Eye (tissue), 1 donor: ENCODE results near the gene LITAF.

Experiments
- DNase-seq: peaks from one replicate; pipeline ENCODE4 v3.0.0-alpha.2; 2015

Gene LITAF

GRCh38 chr16:11586856-11587642 is at the start of gene LITAF:
Gene LITAF, minus strand, starts transcription at chr16:11586919. Its CDS starts 30,189 bp downstream, at chr16:11556730.
- DNase-seq, result peak; percentile 75

GRCh38 chr16:11636172-11636721 is 49.5 kb upstream of the LITAF start:
- peak; percentile 41 for DNase-seq

DNA sequence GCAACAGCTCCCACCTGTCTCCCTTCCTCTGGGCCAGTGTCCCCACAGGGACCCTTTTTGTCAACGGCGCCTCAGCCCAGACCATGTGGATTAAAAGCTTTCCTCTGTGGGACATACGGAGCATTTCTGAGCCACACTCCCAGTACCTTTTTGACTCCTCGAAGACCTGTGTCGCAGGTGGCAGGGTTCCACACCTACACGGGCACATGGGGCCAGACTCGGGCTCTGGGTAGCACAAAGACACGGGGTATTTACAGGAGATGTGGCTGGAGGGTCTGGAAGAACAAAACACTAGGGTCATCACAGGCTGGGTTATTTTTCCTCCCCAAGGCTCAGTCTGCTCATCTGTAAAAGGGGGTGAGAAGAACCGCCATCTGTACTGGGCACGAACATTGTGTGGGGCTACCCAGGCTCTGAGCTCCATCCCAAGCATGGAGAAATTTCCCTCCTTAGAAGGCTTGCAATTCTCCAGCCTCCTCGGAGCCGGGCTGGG is 49.0 kb upstream of the LITAF start:
- no peak for DNase-seq

DNA sequence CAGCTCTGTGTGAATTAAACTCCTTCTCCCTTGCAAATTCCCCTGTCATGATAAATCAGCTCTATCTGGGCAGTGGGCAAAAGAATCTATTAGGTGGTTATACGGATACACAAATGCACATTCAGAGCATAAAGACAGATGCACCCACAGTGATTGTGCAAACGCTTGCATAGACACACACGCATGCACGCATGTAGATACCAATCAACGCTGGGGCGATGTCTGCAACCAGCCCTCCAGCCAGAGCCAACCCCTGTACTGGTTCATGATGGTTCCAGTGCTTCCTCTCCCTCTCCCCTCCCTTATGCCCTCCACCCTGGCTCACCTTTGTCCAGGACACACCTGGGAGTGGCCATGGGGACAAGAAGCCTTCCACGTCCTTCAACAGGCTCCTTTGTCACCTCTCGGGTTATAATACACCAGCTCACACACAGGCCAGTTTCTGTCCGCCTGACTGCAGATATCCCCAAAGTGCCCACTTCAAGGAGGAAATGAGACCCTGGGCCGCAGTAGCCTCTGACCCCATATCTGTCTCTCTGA is 48.5 kb upstream of the LITAF start:
- peak; percentile 48 for DNase-seq

DNA sequence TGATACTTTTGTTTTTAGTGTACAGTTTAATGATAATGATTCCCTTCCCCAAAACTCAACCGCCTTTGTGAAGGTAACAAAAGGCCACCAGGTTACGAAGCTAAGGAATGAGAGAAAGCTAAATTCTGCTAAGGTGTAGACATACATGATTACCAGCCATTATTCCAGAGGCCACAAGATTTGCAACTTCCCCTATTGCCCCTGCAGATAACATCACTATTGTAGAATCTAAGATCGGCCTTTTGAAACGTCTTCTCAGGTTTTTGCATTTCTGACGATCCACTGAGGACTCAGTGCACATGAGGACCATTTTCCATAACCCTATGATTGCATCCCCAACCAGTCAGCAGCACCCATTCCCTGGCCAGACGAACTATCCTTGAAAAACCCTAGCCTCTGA is 47.6 kb upstream of the LITAF start:
- DNase-seq, result no peak

DNA sequence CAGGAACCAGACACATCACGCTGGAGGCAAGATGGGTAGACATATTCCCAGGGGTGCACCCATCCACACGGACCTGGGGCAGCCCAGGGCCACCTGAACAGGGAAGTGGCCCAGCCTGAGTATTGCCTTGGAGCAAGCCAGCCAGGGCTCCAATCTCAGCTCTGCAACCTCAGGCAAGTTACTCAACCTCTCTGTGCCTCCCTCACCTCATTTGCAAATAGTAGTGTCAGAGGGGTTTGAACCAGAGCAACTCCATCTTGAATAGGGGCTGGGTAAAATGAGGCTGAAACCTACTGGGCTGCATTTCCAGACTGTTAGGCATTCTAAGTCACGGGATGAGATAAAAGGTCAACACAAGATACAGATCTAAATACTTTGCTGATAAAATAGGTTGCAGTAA is 46.4 kb upstream of the LITAF start:
- no peak for DNase-seq

DNA sequence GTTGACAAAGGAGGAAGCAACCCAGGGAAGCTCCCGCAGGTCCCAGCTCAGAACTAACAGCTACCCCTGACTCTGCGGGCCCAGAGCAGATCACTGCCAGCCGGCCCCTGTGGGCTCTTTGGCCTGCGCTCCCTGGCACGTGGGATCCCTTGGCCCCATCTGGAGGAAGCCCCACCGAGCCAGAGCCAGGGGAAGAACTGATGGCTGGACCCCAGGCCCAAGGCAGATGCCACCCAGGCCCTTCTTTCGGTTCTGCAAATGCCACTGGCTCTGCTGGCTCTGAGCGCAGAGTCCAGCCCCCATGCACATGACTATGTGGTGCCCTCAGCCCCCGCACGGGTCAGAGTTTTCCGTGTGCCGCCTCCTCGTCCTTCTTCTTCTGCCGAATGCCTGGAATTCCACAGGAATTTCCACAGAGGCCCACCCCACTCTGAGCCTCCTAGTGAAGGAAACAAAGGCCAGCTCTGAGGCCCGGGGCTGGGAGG is 45.8 kb upstream of the LITAF start:
- peak; percentile 78 for DNase-seq

DNA sequence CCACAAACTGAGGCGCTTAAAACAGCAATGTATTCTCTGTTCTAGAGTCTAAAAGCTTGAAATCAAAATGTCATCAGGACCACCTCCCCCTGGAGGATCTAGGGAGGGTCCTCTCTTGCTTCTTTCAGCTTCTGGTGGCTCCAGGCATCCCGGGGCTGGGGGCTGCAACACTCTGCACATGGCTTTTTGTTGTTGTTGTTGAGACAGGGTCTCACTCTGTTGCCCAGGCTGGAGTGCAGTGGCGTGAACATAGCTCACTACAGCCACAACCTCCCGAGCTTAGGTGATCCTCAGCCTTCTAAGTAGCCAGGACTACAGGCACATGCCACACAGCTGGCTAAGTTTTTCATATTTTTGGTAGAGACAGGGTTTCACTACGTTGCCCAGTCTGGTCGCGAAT is 44.5 kb upstream of the LITAF start:
- DNase-seq, result no peak

- DNase-seq, result no peak
Observed at GRCh38 chr16:11630768-11631056, 44.0 kb upstream of the LITAF start.

DNA sequence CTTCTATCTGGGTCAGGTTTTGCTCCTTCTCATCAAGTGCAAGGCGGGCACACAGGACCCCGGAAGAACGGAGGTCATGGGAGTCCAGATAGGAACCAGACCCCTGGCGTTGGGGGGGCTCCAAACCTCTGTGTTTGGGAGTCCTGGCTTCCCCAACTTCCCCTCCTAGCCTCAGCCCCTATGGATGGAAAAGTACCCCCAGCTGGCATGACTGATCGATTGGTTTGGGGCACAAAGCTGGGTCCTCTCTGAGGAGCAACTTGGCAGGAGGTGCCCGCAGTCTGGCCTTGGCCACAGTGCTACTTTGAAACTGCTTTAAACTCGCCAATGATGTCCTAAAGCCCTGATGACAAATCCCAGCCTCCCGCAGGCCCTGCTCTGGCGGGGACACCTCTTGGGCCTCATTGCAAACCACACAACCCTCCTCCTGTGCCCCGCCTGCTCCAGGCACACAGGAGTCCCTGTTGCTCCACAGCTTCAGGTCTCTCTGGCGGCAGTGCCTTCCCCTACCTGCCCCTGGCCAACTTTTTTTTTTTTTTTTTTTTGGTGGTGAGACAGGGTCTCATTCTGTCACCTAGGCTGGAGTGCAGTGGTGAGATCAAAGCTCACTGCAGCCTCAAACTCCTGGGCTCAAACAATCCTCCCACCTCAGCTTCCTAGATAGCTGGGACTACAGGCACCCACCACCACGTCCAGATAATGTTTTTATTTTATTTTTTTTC is 43.5 kb upstream of the LITAF start:
- DNase-seq, result no peak

DNA sequence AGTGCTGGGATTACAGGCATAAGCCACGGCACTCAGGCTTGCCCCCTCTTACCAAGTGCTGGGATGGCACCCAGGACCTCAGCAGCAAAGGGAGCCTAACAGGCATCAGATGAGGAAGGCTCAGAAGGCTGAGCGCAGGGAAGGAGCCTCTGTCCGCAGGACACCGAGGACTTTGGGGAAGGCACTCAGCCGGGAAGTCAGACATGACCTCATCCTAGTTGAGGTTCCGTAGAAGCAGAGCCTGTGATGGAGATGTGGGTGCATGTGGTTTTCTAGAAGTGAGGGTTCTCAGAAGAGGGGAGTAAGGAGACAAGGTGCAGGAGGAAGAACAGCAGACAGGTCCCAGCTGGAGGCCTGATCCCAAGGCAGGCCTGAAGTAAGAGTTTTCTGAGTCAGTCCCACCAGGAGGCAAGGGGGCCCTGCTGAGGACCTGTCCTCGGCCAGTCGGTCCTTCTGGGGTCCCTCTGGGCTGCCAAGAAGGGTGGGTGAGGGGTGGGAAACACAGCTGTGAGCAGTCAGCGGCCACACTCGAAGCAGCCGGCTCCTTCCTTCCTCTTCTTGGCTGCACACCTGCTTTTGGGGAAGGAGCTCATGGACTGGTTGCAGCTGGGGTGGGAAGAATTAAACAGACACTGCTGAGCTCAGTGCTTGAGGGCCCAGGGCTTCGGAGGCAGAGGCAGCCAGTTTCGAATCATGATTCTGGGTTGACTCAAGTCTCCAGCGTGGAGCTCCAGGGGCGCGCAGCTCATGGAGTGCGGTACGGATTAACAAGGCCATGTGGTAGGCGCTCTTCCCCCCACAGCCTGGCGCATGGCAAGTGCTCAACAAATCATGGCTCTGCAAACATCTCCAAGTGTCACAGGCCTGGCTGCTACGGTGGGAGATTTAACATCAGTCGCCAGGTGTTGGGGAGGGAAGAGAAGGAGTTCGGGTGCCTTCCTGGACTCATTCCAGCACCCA is 42.6 kb upstream of the LITAF start:
- DNase-seq, result no peak

DNA sequence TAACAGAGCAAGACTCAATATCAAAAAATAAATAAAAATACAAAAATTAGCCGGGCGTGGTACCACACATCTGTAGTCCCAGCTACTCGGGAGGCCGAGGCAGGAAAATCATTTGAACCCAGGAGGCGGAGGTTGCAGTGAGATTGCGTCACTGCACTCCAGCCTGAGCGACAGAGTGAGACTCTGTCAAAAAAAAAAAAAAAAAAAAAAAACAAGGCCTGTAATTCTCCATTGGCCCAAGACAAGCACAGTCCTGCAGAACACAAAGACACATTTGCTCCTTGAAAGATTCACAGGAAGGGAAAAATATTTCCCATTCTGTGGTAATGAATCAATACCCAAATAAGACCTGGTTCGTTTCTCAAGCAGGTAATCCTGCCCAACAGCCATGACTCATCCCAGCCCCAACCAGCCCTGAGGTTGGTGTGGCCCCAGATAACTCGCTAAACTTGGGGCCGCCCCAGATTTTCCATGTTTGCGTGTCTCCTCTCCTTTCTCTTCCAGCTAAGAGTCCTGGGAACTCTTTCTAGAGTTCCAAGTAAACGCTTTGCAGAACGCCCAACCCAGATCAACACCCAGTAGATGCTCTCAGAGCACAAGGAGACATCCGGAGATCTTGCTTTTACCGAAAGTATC is 41.2 kb upstream of the LITAF start:
- no peak for DNase-seq

- no peak for DNase-seq
Observed at GRCh38 chr16:11627292-11627663, 40.6 kb upstream of the LITAF start.

GRCh38 chr16:11626657-11627291 is 40.1 kb upstream of the LITAF start:
- no peak for DNase-seq

DNA sequence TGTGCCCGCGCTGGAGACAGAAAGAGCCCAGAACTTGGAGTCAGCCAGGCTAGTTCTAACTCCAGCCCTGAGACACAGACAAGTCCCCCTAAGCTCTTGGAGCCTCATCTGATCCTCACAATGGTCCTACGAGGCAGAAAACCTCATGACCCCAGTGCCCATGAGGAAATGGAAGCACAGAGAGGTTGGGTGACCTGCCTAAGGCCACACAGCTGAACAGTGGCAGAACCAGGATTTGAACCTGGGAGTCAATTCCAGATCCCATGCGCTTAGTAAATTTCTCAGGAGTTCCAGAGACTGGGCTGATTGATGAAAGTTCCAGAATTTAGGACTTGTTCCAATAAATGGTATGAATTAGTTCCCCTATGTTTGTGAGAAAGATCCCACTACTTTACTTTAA is 39.0 kb upstream of the LITAF start:
- no peak for DNase-seq

- no peak for DNase-seq
Observed at GRCh38 chr16:11624636-11625607, 38.2 kb upstream of the LITAF start.

- DNase-seq, result no peak
Observed at GRCh38 chr16:11624205-11624604, 37.5 kb upstream of the LITAF start.

- DNase-seq, result peak; percentile 42
Observed at GRCh38 chr16:11621920-11622651, 35.4 kb upstream of the LITAF start.

DNA sequence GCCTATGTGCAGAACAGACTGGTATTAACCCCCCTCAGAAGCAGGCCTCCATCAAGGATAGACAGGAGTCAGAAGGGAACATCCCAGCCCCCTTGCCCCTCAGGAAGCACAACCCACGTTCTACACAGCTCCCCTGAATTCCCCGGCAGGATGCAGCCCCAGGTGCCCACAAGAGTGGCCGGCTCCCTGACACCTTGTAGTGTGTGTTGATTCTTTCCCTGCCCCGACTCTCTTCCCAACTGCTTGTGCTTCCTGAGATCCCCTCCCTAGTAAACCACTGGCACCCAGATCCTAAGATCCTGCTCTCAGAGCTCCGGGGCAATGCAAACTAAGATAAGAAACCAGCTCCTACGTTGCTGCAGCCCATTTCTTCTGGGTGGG is 34.8 kb upstream of the LITAF start:
- no peak for DNase-seq
